GM23338 (cell line): Measurements from ENCODE around the gene CEACAM16.

Source experiments
- ETS1 ChIP-seq: IDR thresholded peaks from 2 replicates; pipeline ENCODE4 v1.6.1; 2016; ENCODE audit warnings: antibody characterized with exemption
- EZH2 ChIP-seq: fragments of 200-600 bp; sonication (generic); IDR thresholded peaks from one replicate; pipeline ENCODE4 v1.8.0; 2017; ENCODE audit warnings: antibody characterized with exemption, mild to moderate bottlenecking, low read depth; ENCODE audit not compliant: unreplicated experiment
- EZH2phosphoT487 ChIP-seq: fragments of 200-600 bp; sonication (generic); IDR thresholded peaks from one replicate; pipeline ENCODE4 v1.8.1; 2018; ENCODE audit warnings: antibody characterized with exemption; ENCODE audit not compliant: unreplicated experiment
- NANOG ChIP-seq: IDR thresholded peaks from 2 replicates; pipeline ENCODE4 v1.6.1; 2016; ENCODE audit warnings: antibody characterized with exemption, borderline replicate concordance
- POLR2AphosphoS5 ChIP-seq: IDR thresholded peaks from 2 replicates; pipeline ENCODE4 v1.6.1; 2016; ENCODE audit warnings: antibody characterized with exemption, low read depth
- REST ChIP-seq: IDR thresholded peaks from one replicate; pipeline ENCODE4 v1.6.1; 2018; ENCODE audit warnings: antibody characterized with exemption; ENCODE audit not compliant: unreplicated experiment
- TF ChIP-seq, protein P1 (sequence below), 2 experiments: fragments of 200-600 bp in 1 of 2; sonication (generic) in 1 of 2; conservative IDR thresholded peaks; 2 replicates each; pipeline versions ENCODE4 v1.5.1 to v1.6.1; 2016 to 2017; ENCODE audit warnings: antibody characterized with exemption in 2 of 2, low read depth in 2 of 2, mild to moderate bottlenecking in 2 of 2, moderate library complexity in 1 of 2

DNA sequence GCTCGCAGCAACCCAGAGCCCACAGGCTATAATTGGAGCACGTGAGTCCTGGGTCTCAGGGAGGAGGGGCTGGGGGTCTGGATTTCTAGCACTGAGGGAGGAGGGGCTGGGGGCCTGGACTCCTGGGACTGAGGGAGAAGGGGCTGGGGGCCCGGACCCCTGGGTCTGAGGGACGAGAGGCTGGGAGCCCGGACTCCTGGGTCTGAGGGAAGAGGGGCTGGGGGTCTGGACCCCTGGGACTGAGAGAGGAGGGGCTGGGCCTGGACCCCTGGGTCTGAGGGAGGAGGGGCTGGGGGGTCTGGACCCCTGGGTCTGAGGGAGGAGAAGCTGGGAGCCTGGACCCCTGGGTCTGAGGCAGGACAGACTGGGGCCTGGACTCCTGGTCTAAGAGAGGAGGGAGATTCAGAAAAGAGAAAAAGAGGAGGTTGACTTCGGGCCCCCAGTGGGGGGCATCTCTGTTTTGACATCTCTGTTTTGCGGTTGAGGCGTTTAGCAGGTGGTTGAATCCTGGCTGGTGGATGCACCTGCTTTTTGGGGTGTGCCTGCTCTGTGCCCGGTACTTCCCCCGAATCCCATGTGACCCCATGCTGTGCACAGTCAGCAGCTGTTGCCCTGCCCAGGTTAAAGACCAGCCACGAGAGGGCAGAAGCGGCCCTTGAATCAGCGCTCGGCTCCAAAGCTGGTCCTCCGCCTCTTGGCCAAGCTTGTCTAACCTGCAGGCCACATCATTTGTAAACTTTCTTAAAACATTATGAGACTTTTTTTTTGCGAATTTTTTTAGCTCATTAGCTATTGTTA lies 44.8 kb upstream of the CEACAM16 start:
- TF ChIP-seq, protein P1, sequence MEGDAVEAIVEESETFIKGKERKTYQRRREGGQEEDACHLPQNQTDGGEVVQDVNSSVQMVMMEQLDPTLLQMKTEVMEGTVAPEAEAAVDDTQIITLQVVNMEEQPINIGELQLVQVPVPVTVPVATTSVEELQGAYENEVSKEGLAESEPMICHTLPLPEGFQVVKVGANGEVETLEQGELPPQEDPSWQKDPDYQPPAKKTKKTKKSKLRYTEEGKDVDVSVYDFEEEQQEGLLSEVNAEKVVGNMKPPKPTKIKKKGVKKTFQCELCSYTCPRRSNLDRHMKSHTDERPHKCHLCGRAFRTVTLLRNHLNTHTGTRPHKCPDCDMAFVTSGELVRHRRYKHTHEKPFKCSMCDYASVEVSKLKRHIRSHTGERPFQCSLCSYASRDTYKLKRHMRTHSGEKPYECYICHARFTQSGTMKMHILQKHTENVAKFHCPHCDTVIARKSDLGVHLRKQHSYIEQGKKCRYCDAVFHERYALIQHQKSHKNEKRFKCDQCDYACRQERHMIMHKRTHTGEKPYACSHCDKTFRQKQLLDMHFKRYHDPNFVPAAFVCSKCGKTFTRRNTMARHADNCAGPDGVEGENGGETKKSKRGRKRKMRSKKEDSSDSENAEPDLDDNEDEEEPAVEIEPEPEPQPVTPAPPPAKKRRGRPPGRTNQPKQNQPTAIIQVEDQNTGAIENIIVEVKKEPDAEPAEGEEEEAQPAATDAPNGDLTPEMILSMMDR (conservative IDR thresholded peaks at IDR 0.05; ENCODE audit: low read depth in 2 of 2): peak; percentile 61 to 76
- TF ChIP-seq EZH2phosphoT487 (no peak), POLR2AphosphoS5 (no peak), EZH2 (no peak), REST (no peak), ETS1 (no peak), NANOG (no peak)
